Adipocyte (in vitro differentiated cells): Measurements from ENCODE around the gene TMCC2.
"Not testable (repeated sequence)": the region's sequence is repeated elsewhere in the genome, so short reads cannot be mapped to it uniquely, and the experiment has no call there.

Source experiments
- DNase-seq: peaks from one replicate; pipeline ENCODE4 v3.0.0-alpha.2; 2015; ENCODE audit warnings: low read depth
- H3K27me3 ChIP-seq: replicated peaks from 2 replicates; pipeline ENCODE4 v1.7.0; 2013; ENCODE audit warnings: mild to moderate bottlenecking, low read length, moderate library complexity; ENCODE audit not compliant: control insufficient read depth, insufficient read depth
- H3K36me3 ChIP-seq: 2 replicates; pipeline ENCODE4 v1.7.0; 2013; ENCODE audit warnings: low read length, mild to moderate bottlenecking, moderate library complexity; ENCODE audit not compliant: control insufficient read depth, insufficient read depth, severe bottlenecking
- H3K4me1 ChIP-seq: 2 replicates; pipeline ENCODE4 v1.7.0; 2013; ENCODE audit warnings: mild to moderate bottlenecking, low read length, moderate library complexity; ENCODE audit not compliant: control insufficient read depth, insufficient read depth
- H3K4me3 ChIP-seq: 2 replicates; pipeline ENCODE4 v1.7.0; 2013; ENCODE audit warnings: mild to moderate bottlenecking, low read length, moderate library complexity
- H3K9ac ChIP-seq: 2 replicates; pipeline ENCODE4 v1.7.0; 2013; ENCODE audit warnings: mild to moderate bottlenecking, low read length, moderate library complexity
- H3K9me3 ChIP-seq: 2 replicates; pipeline ENCODE4 v1.7.0; 2013; ENCODE audit warnings: mild to moderate bottlenecking, low read length, moderate library complexity; ENCODE audit not compliant: control insufficient read depth

The TMCC2 gene

GRCh38 chr1:205275133-205275532, 47.4 kb downstream of the TMCC2 start:
- DNase-seq: no peak
- no peaks in the 10 kb centered on the region for H3K27me3 ChIP-seq
- no peak overlapping the region for H3K9ac ChIP-seq
- no peak overlapping the region for H3K4me3 ChIP-seq
- peaks cover 16% of the 10 kb centered on the region for H3K4me1 ChIP-seq
- no peaks in the 10 kb centered on the region for H3K9me3 ChIP-seq
- H3K36me3 ChIP-seq: no peaks in the 10 kb centered on the region

GRCh38 chr1:205275916-205276688, 48.4 kb downstream of the TMCC2 start:
- H3K9ac ChIP-seq: no peak overlapping the region
- peaks cover 8% of the 10 kb centered on the region for H3K4me1 ChIP-seq
- DNase-seq: no peak
- H3K4me3 ChIP-seq: no peak overlapping the region
- no peaks in the 10 kb centered on the region for H3K9me3 ChIP-seq
- H3K36me3 ChIP-seq: no peaks in the 10 kb centered on the region
- H3K27me3 ChIP-seq: no peaks in the 10 kb centered on the region

- H3K9ac ChIP-seq: no peak overlapping the region
- H3K27me3 ChIP-seq: no peaks in the 10 kb centered on the region
- no peak for DNase-seq
- H3K4me3 ChIP-seq: no peak overlapping the region
- H3K9me3 ChIP-seq: no peaks in the 10 kb centered on the region
- H3K36me3 ChIP-seq: no peaks in the 10 kb centered on the region
- H3K4me1 ChIP-seq: peaks cover 2% of the 10 kb centered on the region
Observed at GRCh38 chr1:205276689-205277065, 48.9 kb downstream of the TMCC2 start.

- Histone ChIP-seq H3K9ac (no peak overlapping the region), H3K36me3 (no peaks in the 10 kb centered on the region), H3K27me3 (no peaks in the 10 kb centered on the region), H3K4me3 (no peak overlapping the region), H3K4me1 (peaks cover 9% of the 10 kb centered on the region), H3K9me3 (no peaks in the 10 kb centered on the region)
- DNase-seq: no peak
Observed at GRCh38 chr1:205279986-205280385, 52.2 kb downstream of the TMCC2 start.

GRCh38 chr1:205280666-205281395, 53.1 kb downstream of the TMCC2 start:
- H3K4me3 ChIP-seq, H3K36me3 ChIP-seq: not testable (repeated sequence)
- peaks cover 17% of the 10 kb centered on the region for H3K4me1 ChIP-seq

GRCh38 chr1:205283270-205284147, 55.8 kb downstream of the TMCC2 start:
- H3K9me3 ChIP-seq: no peaks in the 10 kb centered on the region
- no peaks in the 10 kb centered on the region for H3K36me3 ChIP-seq
- DNase-seq: no peak
- no peak overlapping the region for H3K9ac ChIP-seq
- H3K27me3 ChIP-seq: no peaks in the 10 kb centered on the region
- peaks cover 20% of the 10 kb centered on the region for H3K4me1 ChIP-seq
- H3K4me3 ChIP-seq: no peak overlapping the region

More at GRCh38 chr1:205280666-205281395, 53.1 kb downstream of the TMCC2 start:
- H3K27me3 ChIP-seq, DNase-seq, H3K9me3 ChIP-seq, H3K9ac ChIP-seq: not testable (repeated sequence)

DNA sequence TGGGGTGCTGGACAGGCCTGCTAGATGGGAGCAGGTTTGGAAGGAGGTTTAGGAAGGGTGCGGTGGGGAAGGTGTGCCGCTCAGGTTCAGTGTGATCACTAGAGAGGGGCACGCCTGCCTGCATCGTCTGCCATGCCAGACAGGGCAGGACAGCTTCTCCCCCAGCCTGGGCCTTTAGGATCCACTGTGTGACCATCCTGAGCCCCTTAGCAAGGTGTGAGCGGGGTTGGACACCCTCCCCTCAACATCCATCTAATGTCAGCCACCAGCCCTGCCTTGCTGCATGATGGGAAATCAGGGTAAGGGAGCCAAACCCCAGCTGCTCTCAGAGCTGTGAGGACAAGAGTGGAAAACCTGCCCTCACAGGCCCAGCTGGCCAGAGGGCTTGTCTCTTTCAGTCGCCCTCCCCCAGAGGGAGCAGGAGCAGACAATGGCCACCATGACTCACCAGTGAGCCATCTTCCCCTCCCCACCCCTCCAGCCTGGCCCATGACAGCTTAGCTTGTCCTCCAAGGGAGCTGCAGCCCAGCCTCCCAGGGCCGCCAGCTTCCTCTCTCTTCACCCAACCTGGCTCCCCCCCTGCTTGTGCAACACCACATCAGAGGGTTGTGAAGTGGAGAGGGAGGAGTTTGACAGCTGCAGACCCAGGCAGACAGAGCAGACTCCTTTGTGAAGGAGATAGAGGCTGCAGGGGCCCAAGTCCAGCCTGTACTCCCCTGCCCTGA, 56.8 kb downstream of the TMCC2 start:
- no peaks in the 10 kb centered on the region for H3K27me3 ChIP-seq
- no peak overlapping the region for H3K4me3 ChIP-seq
- H3K9ac ChIP-seq: peak overlapping the region; percentile 59
- H3K36me3 ChIP-seq: no peaks in the 10 kb centered on the region
- peak; percentile 89 for DNase-seq
- H3K4me1 ChIP-seq: peaks cover 20% of the 10 kb centered on the region
- no peaks in the 10 kb centered on the region for H3K9me3 ChIP-seq

- no peak for DNase-seq
- Histone ChIP-seq H3K27me3 (no peaks in the 10 kb centered on the region), H3K9me3 (no peaks in the 10 kb centered on the region), H3K4me1 (peaks cover 20% of the 10 kb centered on the region), H3K9ac (peak overlapping the region; percentile 59), H3K36me3 (no peaks in the 10 kb centered on the region), H3K4me3 (no peak overlapping the region)
Observed at GRCh38 chr1:205285381-205286101, 57.8 kb downstream of the TMCC2 start.

GRCh38 chr1:205286335-205286950, 58.7 kb downstream of the TMCC2 start:
- peaks cover 20% of the 10 kb centered on the region for H3K4me1 ChIP-seq
- no peaks in the 10 kb centered on the region for H3K36me3 ChIP-seq
- no peak overlapping the region for H3K4me3 ChIP-seq
- H3K27me3 ChIP-seq: no peaks in the 10 kb centered on the region
- no peaks in the 10 kb centered on the region for H3K9me3 ChIP-seq
- DNase-seq: no peak
- no peak overlapping the region for H3K9ac ChIP-seq

GRCh38 chr1:205287076-205287475, 59.3 kb downstream of the TMCC2 start:
- DNase-seq: no peak
- no peak overlapping the region for H3K9ac ChIP-seq
- H3K4me3 ChIP-seq: no peak overlapping the region
- H3K27me3 ChIP-seq: no peaks in the 10 kb centered on the region
- peaks cover 20% of the 10 kb centered on the region for H3K4me1 ChIP-seq
- no peaks in the 10 kb centered on the region for H3K36me3 ChIP-seq
- no peaks in the 10 kb centered on the region for H3K9me3 ChIP-seq
